IPS-NIHi11 (cell line): Measurements from ENCODE around the gene TDRKH.
"Not testable (repeated sequence)": the region's sequence is repeated elsewhere in the genome, so short reads cannot be mapped to it uniquely, and the experiment has no call there.

ENCODE experiments used
- DNase-seq: peaks from one replicate; pipeline ENCODE4 v3.0.0; 2012; ENCODE audit warnings: mixed read lengths, low spot score

Gene TDRKH

GRCh38 chr1:151762941-151763921 lies 27.1 kb downstream of the TDRKH start, which contains the start of gene MRPL9:
MRPL9 (minus strand) TSS chr1:151763496; CDS start chr1:151763479, 17 bp downstream.
- peak; percentile 98 for DNase-seq

GRCh38 chr1:151760597-151761385 lies 29.5 kb downstream of the TDRKH start:
- DNase-seq: no peak

GRCh38 chr1:151759241-151759640 lies 31.1 kb downstream of the TDRKH start:
- no peak for DNase-seq

- no peak for DNase-seq
Observed at GRCh38 chr1:151756291-151756690, 34.0 kb downstream of the TDRKH start.

GRCh38 chr1:151741516-151741915 lies 48.8 kb downstream of the TDRKH start:
- no peak for DNase-seq

- DNase-seq: peak; percentile 51
Observed at GRCh38 chr1:151739590-151740355, 50.5 kb downstream of the TDRKH start.

GRCh38 chr1:151737479-151737878 lies 52.8 kb downstream of the TDRKH start:
- DNase-seq: no peak

- DNase-seq: no peak
Observed at GRCh38 chr1:151737026-151737425, 53.3 kb downstream of the TDRKH start.

GRCh38 chr1:151733995-151734394 lies 56.3 kb downstream of the TDRKH start:
- not testable (repeated sequence) for DNase-seq

GRCh38 chr1:151733126-151733525 lies 57.2 kb downstream of the TDRKH start:
- no peak for DNase-seq

- DNase-seq: no peak
Observed at GRCh38 chr1:151729966-151730291, 60.4 kb downstream of the TDRKH start.

GRCh38 chr1:151729157-151729965 lies 60.9 kb downstream of the TDRKH start:
- no peak for DNase-seq

GRCh38 chr1:151728151-151729054 lies 61.9 kb downstream of the TDRKH start:
- DNase-seq: no peak

GRCh38 chr1:151723726-151724370 lies 66.5 kb downstream of the TDRKH start:
- no peak for DNase-seq
